Measurements from ENCODE around the gene PTPRN2.
"Not testable (repeated sequence)": the region's sequence is repeated elsewhere in the genome, so short reads cannot be mapped to it uniquely, and the experiment has no call there.

Gene PTPRN2

GRCh38 chr7:157743781-157744525, 843.7 kb downstream of the PTPRN2 start:
- no peak for DNase-seq (ENCODE audit: low read depth, low spot score)

GRCh38 chr7:157740251-157740798, 847.3 kb downstream of the PTPRN2 start:
- no peak for DNase-seq (ENCODE audit: low read depth, low spot score)

GRCh38 chr7:157739650-157740049, 848.0 kb downstream of the PTPRN2 start:
- DNase-seq (ENCODE audit: low read depth, low spot score), result no peak

GRCh38 chr7:157739031-157739430, 848.6 kb downstream of the PTPRN2 start:
- DNase-seq (ENCODE audit: low read depth, low spot score), result no peak

GRCh38 chr7:157738066-157738460, 849.6 kb downstream of the PTPRN2 start:
- DNase-seq (ENCODE audit: low read depth, low spot score), result no peak

- no peak for DNase-seq (ENCODE audit: low read depth, low spot score)
Observed at GRCh38 chr7:157737151-157738065, 850.2 kb downstream of the PTPRN2 start.

- DNase-seq (ENCODE audit: low read depth, low spot score), result no peak
Observed at GRCh38 chr7:157736341-157736740, 851.3 kb downstream of the PTPRN2 start.

- no peak for DNase-seq (ENCODE audit: low read depth, low spot score)
Observed at GRCh38 chr7:157735826-157736225, 851.8 kb downstream of the PTPRN2 start.

GRCh38 chr7:157734676-157735640, 852.7 kb downstream of the PTPRN2 start:
- no peak for DNase-seq (ENCODE audit: low read depth, low spot score)

- not testable (repeated sequence) for DNase-seq (ENCODE audit: low read depth, low spot score)
Observed at GRCh38 chr7:157733760-157734395, 853.7 kb downstream of the PTPRN2 start.

- no peak for DNase-seq (ENCODE audit: low read depth, low spot score)
Observed at GRCh38 chr7:157731126-157731525, 856.5 kb downstream of the PTPRN2 start.

- no peak for DNase-seq (ENCODE audit: low read depth, low spot score)
Observed at GRCh38 chr7:157730614-157731013, 857.0 kb downstream of the PTPRN2 start.

GRCh38 chr7:157729566-157729965, 858.1 kb downstream of the PTPRN2 start:
- DNase-seq (ENCODE audit: low read depth, low spot score), result no peak

- no peak for DNase-seq (ENCODE audit: low read depth, low spot score)
Observed at GRCh38 chr7:157727964-157728615, 859.5 kb downstream of the PTPRN2 start.

GRCh38 chr7:157726764-157727163, 860.9 kb downstream of the PTPRN2 start:
- no peak for DNase-seq (ENCODE audit: low read depth, low spot score)

- DNase-seq (ENCODE audit: low read depth, low spot score), result not testable (repeated sequence)
Observed at GRCh38 chr7:157725312-157725711, 862.3 kb downstream of the PTPRN2 start.

GRCh38 chr7:157723205-157723604, 864.4 kb downstream of the PTPRN2 start:
- no peak for DNase-seq (ENCODE audit: low read depth, low spot score)

- DNase-seq (ENCODE audit: low read depth, low spot score), result no peak
Observed at GRCh38 chr7:157722137-157723060, 865.2 kb downstream of the PTPRN2 start.

- no peak for DNase-seq (ENCODE audit: low read depth, low spot score)
Observed at GRCh38 chr7:157721468-157722136, 866.0 kb downstream of the PTPRN2 start.

Data from smooth muscle cell of the brain vasculature (primary cell).